ENCODE measurements around the gene RALGDS.

Gene RALGDS

GRCh38 chr9:133134388-133135145 is 13.5 kb upstream of the RALGDS start:
- peak; percentile 49 for DNase-seq (ENCODE audit: low spot score)

GRCh38 chr9:133133681-133134387 is 12.8 kb upstream of the RALGDS start:
- DNase-seq (ENCODE audit: low spot score): peak; percentile 96

DNA sequence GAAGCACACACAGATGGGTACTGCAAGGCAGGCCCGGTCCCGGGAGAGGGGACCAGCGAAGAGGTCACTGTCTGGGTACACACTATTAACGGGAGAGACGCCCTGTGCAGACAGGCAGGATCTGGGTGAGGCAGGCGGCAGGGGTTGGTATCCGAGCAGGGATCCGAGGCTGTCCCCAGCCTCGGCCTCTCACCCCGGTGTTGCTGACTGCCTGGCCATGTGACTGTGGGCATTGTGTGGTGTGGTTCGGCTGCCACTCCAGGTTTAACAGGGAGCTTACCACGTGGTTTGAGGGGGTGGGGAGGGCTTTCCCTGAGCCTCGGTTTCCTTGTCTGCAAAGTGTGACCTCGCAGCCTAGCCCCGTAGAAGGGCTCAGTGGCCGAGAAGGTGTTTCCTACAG is 11.1 kb upstream of the RALGDS start:
- no peak for DNase-seq (ENCODE audit: low spot score)

GRCh38 chr9:133131506-133131905 is 10.5 kb upstream of the RALGDS start:
- no peak for DNase-seq (ENCODE audit: low spot score)

DNA sequence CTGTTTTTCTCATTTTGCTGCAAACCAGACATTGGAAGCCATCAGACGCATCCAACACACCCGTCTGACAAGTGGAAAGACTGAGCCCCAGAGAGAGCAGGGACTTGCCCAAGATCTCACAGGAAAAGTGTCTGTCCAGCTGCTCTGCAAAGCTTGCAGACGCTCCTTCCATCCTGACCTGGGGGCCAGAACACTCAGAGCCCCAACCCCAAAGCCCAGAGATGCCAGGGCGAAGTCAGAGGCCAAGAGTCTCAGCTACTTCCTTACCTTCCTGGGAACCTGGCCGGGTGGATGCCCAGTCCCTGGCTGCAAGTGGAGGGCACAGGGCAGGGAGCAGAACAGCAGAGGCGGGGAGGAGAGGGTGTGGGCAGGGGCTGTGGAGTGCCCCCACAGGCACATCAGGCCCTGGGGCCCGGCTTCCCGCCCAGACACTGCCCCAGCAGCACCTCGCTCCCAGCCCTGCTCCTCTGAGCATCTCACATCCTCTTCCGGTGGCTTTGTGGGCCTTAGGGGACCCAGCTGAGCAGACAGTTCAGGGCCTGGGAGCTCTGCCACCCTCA is 9.7 kb upstream of the RALGDS start:
- peak; percentile 73 for DNase-seq (ENCODE audit: low spot score)

DNA sequence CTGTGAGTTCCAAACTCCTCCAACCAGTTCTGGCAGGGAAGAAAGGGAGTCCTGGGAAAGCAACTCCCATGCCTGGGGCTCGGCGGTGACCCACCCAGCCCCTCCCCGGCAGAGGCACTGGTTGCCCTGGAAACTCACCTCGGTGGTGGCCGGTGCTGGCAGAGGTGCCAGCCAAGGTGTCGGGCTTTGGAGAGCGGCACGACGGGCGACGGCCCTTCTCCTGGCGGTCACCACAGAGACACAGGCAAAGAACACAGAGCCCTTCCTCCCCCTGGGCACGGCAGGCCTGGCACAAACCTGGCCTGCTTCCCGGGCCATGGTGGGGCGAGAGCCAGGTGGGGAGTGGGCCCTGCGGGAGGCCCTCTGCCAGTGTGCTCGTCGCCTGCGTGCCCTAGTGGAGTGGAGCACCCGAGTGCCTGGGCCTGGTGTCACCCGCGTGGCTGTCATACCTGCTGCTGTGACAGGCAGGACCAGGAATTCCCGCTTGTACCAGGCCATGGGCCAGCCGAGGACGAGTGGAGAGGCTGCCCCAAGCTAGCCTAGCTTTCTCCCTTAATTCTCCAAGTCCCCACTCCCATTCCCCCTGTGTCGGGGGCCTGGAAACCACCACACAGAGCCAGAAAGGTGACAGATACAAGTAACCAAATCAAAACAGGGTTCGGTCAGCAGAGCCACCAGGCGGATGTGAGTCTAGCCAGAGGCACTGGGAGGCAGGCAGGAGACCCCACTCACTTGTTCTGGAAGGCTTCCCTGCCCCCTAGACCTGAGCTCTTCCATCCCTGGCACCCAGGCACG is 8.2 kb upstream of the RALGDS start:
- peak; percentile 39 for DNase-seq (ENCODE audit: low spot score)

DNA sequence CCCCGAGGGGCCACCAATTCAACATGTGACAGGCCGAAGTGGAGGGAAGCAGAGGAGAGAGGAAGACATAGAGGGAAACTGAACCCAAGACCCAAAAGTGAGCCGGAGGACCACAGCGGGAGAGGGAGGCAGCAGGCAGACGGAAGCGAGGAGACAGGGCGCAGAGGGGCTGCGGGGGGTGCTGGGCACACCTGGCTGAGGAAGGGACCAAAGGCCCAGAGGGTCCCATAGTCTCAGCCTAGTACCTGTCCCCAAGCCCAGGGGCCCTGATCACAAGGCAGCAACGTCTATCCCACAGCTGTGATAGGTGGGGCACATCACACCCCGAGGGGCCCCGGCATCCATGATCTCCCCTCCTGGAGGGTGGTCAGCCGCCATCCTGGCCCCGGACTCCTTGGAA is 7.1 kb upstream of the RALGDS start:
- DNase-seq (ENCODE audit: low spot score): no peak

GRCh38 chr9:133127340-133127981 is 6.4 kb upstream of the RALGDS start:
- peak; percentile 68 for DNase-seq (ENCODE audit: low spot score)

- no peak for DNase-seq (ENCODE audit: low spot score)
Measured at GRCh38 chr9:133126697-133127339, 5.8 kb upstream of the RALGDS start.

DNA sequence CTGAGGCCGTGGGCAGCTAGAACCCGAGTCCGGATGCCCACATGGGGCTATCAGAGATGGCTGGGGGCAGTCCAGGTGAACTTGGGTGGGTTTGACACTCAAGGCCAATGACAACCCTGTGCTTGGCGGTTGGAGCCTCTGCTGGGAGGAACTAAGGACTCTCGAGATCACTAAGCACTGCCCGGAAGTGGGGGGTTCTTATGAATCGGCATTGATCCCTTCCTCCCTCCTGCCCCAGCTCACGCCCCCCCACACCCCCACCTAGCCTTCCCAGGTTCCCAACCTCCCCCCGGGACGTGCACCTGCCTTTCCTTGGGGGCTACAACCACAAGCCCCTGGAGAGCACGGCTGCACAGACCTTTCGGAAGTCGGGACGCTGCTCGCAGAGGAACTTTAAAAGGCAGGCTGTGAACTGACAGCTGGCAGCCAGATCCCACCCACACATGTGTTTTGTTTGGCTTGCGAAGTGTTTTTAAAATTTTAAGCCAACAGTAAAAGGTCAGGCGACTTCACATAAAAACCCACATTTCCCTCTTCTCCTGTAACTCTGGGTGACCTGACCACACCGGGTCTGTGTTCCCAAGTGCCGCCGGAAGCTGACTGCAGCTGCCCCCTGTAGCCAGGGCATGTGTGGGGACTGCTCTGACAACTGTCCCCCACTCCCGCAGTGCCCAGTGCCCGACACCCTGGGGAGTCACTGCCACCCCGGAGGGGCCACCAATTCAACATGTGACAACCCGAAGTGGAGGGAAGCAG is 5.1 kb upstream of the RALGDS start:
- peak; percentile 51 for DNase-seq (ENCODE audit: low spot score)

DNA sequence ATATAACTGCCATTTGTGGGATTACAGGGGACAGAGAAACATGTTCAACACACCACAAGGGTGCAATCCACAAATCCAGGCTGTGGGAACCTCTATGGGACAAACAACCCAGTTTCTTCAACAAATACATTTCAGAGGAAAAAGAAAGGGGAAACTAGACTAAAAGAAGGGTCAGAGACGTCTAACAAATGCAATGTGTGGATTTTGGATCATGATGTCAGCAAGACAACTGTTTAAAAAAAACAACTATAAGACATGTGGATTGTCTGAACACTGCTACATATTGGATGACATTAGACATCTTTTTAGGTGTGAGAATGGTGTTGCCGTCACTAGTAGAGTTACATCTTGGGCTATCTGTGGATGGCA is 3.9 kb upstream of the RALGDS start:
- DNase-seq (ENCODE audit: low spot score): no peak

GRCh38 chr9:133124123-133124906 is 3.3 kb upstream of the RALGDS start:
- DNase-seq (ENCODE audit: low spot score): no peak

DNA sequence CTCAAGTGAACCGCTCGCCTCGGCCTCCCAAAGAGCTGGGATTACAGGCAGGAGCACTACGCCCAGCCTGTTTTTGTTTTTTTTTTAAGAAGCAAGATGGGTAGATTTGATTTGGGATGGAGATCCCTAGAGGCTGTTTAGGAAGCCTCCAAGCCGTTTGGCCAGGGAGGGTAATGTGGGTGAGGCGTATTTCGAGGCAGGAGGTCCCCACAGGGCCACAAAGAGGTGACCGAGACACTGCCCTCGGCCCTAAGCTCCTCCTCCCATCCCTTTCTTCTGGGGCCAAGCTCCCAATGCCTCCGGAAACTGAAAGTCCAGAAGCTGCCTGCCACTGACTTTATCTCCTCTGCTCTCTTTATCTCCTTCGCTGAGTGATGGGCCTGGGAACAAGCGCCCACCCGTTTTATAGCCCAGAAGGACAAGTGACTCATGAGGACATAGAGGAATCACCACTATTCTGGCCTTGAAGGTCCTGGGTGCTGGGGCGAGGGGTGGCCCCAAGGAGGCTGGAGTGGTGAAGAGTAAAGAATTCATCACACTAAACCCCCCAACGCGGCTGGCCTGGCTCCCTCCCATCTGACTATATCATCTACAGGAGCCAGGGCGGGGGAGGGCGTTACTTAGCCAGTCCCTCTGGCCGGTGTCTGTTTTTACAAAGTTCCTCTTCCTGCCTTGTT is 2.0 kb upstream of the RALGDS start:
- no peak for DNase-seq (ENCODE audit: low spot score)

DNA sequence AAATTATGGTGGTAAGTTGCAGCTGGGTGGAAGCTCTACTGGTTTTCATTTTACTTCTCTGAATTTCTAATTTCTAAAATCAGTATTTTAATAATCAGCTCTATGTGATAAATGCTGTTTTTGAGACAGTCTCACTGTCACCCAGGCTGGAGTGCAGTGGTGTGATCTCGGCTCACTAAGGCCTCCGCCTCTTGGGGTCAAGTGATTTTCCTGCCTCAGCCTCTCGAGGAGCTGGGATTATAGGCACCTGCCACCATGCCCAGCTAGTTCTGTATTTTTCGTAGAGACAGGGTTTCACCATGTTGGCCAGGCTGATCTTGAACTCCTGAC is 1.5 kb upstream of the RALGDS start:
- DNase-seq (ENCODE audit: low spot score): no peak

DNA sequence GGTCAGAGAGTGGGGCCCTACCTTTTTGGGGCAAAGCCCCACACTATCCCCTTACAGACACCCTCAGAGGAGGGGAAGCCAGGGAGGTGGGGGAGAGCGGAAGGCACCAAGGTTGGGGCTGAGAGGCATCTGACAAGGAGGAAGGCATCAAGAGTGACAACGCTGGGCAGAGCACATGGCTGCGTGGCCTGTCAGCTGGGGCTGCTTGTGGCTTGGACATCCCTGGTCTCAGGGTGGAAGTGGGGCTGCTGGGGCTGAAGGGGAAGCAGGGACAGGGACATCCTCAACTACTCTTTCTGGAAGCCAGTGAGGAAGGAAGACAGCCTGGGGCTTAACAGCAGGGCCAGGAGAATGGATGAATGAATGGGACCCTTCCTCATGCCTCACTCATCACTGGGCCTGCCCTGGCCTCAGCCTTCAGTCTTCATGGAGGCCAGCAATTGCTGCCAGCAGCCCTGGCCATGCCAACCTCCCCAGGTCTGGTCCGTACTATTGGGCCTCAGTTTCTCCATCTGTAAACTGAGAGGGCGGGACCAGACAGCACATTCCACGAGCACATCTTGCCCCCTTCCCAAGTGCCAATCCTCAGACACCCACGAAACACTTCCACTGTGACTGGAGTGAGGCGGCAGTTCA is 993 bp upstream of the RALGDS start:
- no peak for DNase-seq (ENCODE audit: low spot score)

DNA sequence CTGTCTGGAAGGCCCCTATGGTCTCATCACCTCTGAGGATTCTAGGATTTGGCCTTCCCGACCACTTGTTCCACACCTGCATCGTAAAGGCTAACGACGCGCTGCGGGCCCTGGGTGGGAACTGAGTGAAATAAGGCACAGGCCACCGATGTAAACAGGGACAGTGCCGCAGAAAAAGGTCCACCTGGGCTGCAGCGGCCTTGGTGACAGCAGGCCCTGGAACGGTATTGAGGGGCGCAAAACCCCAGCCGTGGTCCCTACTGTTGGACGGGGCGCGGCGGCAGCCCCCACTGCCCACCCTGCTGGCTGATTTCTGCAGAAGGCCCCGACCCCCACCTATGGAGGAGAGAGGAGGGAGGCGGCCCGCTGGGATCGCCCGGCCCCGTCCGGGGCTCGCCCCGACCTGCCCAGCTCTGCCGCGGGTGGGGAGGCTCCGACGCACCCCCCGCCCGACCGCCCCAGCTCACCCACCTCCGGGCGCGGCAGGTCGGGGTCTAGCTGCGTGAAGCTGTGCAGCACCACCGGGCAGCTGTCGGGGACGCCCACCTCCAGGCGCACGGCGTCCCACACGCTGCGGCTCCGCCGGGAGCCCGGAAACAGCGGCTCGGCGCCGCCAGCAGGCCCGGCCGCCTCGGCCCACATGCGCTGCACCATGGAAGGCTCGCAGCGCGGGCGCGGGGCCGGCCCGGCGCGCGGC is 391 bp downstream of the RALGDS start:
- DNase-seq (ENCODE audit: low spot score): no peak

- no peak for DNase-seq (ENCODE audit: low spot score)
Measured at GRCh38 chr9:133119846-133120500, 1.1 kb downstream of the RALGDS start.

All from CD4-positive, alpha-beta T cell treated with Interleukin-2 at 100 ng/mL for 4 hours (primary cell).